DMS153 treated with DMSO at 0.1 percent for 48 hours (cell line): ENCODE measurements around the gene DIPK1A.
"Not testable (repeated sequence)": the region's sequence is repeated elsewhere in the genome, so short reads cannot be mapped to it uniquely, and the experiment has no call there.

Source experiments
- DNase-seq: peaks from one replicate; lab custom pipeline; 2025; ENCODE audit not compliant: unreplicated experiment; lab: John Stamatoyannopoulos, UW

The DIPK1A gene

GRCh38 chr1:92921031-92922023, 39.9 kb downstream of the DIPK1A start:
- DNase-seq, result no peak

- no peak for DNase-seq
Measured at GRCh38 chr1:92916899-92917298, 44.4 kb downstream of the DIPK1A start.

GRCh38 chr1:92915547-92915946, 45.7 kb downstream of the DIPK1A start:
- DNase-seq, result no peak

- no peak for DNase-seq
Measured at GRCh38 chr1:92913093-92913819, 48.0 kb downstream of the DIPK1A start.

GRCh38 chr1:92910081-92910480, 51.2 kb downstream of the DIPK1A start:
- no peak for DNase-seq

GRCh38 chr1:92909321-92909720, 51.9 kb downstream of the DIPK1A start:
- DNase-seq, result no peak

GRCh38 chr1:92907949-92908684, 53.1 kb downstream of the DIPK1A start:
- DNase-seq, result no peak

- DNase-seq, result no peak
Measured at GRCh38 chr1:92903765-92904164, 57.5 kb downstream of the DIPK1A start.

- no peak for DNase-seq
Measured at GRCh38 chr1:92902406-92902744, 58.9 kb downstream of the DIPK1A start.

- DNase-seq, result peak; percentile 38
Measured at GRCh38 chr1:92901699-92902405, 59.4 kb downstream of the DIPK1A start.

- no peak for DNase-seq
Measured at GRCh38 chr1:92901126-92901525, 60.1 kb downstream of the DIPK1A start.

GRCh38 chr1:92900539-92900938, 60.7 kb downstream of the DIPK1A start:
- no peak for DNase-seq

GRCh38 chr1:92899780-92900179, 61.5 kb downstream of the DIPK1A start:
- no peak for DNase-seq

GRCh38 chr1:92898053-92898452, 63.2 kb downstream of the DIPK1A start:
- DNase-seq, result not testable (repeated sequence)

GRCh38 chr1:92887465-92887864, 73.8 kb downstream of the DIPK1A start:
- DNase-seq, result no peak

- peak; percentile 23 for DNase-seq
Measured at GRCh38 chr1:92886886-92887419, 74.3 kb downstream of the DIPK1A start.

- no peak for DNase-seq
Measured at GRCh38 chr1:92884195-92884594, 77.1 kb downstream of the DIPK1A start.

GRCh38 chr1:92883297-92883696, 78.0 kb downstream of the DIPK1A start:
- DNase-seq, result no peak

- no peak for DNase-seq
Measured at GRCh38 chr1:92882819-92883218, 78.4 kb downstream of the DIPK1A start.

- DNase-seq, result no peak
Measured at GRCh38 chr1:92881391-92881790, 79.9 kb downstream of the DIPK1A start.
